ENCODE measurements around the gene FAM20C.
"Not testable (repeated sequence)": the region's sequence is repeated elsewhere in the genome, so short reads cannot be mapped to it uniquely, and the experiment has no call there.

Gene FAM20C

GRCh38 chr7:289209-289755 lies 96.9 kb downstream of the FAM20C start:
- no peak for DNase-seq (ENCODE audit: low read depth in 2 of 2, low spot score in 1 of 2)

- no peak for DNase-seq (ENCODE audit: low read depth in 2 of 2, low spot score in 1 of 2)
These were observed 97.6 kb downstream of the FAM20C start, which contains the start of gene FOXL3 for GRCh38 chr7:289756-290553. FOXL3 (plus strand) TSS chr7:290170; CDS start chr7:290170, 0 bp downstream.

GRCh38 chr7:290554-291372 lies 98.4 kb downstream of the FAM20C start:
- DNase-seq (ENCODE audit: low read depth in 2 of 2, low spot score in 1 of 2): no peak

DNA sequence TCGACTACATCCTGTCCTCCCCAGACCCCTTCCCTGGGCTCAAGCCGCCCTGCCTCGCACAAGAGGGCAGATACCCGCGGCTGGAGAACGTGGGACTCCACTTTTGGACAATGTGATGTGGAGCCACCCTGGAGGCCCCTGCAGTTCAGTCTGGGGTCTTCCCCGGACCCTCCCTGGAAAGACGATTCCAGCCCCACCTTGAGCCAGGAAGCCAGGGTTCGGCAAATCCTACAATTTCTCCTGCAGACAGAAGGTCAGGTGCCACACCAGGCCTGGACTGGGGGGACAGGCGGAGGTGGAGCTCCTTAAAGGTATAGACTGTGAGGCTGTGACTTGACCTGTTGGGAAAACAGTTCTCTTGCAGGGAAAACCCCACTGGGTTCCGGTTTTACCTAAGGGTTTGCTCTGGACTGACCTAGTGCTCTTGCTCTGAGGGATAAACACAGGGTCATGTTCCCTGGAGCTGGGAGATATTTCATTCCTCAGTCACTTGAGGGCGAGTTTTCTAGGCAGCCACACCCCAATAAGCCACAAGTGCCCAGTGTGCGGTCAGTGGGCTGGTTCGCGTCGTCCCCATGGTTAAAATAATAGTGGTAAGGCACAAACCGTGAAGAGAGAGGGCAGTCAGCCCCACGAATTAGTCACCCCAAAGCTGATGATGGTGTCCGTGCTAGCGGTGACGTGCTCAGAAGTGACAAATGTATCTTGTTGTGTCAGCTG lies 99.2 kb downstream of the FAM20C start:
- DNase-seq (ENCODE audit: low read depth in 2 of 2, low spot score in 1 of 2): no peak

DNA sequence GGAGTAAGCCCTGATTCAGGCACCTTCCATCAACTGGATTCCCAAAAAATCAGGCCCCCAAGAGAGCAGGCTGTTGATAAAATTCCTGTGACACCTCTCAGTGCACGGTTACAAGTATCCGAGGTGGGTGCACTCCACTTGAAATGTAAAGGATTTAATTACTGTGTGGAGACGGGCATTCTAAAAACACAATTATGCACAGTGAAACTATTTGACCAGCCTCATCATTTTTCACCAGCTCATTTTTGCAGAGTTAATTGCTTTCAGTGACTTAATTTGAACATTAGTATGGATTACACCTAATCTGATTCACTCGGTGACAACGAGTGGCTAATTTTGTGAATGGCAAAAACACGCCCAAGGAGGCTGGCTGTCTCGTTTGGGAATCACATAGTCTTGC lies 99.9 kb downstream of the FAM20C start:
- no peak for DNase-seq (ENCODE audit: low read depth in 2 of 2, low spot score in 1 of 2)

GRCh38 chr7:292826-293225 lies 100.5 kb downstream of the FAM20C start:
- DNase-seq (ENCODE audit: low read depth in 2 of 2, low spot score in 1 of 2): no peak

DNA sequence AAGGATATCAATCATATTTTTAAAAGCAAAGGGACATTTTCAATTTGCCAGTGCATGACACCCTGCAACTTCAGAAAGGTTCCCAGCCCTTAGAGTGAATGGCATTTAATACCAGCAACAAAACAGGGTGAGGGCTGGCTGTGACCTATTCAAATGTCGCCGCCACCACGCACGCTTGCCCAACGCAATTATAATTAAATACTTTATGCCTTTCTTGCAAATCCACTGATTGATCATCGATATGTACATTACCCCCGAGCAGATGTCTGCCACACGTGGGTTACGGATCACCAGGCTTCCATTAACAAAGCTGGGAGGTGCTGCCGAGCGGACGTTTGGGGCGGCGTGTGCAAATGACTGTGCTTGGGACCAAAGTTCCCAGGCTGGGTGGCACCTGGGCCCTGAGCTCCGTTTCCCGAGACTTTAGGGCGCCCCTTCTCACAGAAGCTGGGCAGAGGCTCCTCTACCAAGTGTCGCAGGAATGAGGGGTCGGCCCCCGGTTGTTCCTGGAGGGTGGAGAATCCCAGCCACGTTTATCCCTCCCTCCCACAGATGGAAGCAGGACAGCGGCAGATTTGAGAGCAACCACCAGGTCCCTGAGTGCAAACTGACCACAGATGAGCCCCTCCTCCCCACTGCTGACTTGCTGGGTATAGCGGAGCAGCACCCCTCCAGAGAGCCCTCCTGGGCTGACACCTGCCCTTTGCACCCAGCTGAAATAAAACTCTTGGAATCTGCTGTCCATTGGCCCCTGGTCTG lies 101.5 kb downstream of the FAM20C start:
- no peak for DNase-seq (ENCODE audit: low read depth in 2 of 2, low spot score in 1 of 2)

- no peak for DNase-seq (ENCODE audit: low read depth in 2 of 2, low spot score in 1 of 2)
These were observed 102.2 kb downstream of the FAM20C start for GRCh38 chr7:294440-295154.

DNA sequence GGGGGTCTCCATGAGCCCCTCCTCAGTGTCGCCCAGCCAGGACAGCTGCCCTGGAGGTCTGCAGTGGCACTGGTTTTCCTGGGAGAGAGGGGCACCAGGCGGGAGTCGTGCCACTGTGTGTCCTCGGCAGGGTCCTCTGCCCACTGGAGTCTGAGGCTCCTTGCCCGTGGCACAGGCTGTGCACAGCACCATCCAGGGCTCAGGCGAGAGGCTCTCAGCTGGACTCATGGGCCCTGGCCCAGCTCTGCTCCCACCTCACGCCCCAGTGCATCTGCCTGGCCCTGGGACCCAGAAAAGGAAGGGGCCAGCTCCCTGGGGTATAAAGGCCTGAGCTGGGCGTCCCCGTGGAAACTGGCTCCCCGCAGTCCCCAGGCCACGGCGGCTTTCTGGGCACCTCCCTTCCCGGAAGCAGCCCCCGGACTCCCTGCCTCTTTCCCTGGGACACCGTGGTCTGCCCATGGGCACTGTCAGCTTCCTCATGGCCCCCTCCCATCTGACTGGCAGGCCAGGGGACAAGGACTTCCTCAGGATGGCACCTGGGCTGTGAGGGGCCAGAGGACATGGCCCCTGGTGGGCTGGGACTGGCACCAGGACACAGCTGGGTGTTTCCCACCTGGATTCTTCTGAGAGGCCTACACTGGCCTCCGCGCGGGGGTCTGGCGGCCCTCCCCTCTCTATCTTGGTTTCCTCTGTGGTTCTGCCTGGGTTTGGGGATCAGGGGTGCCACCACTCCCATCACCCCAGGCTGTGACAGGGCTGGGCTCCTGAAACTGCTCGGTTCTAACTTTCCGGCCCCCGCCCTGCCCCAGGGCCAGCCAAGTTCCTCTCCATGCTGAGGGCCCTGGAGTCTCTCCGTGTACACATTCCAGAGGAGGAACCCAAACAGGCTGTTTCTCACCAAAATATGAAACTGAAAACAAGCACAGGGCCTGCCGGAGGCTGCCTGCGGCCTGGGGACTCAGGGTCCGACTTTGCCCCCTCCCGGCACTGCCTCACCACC lies 103.1 kb downstream of the FAM20C start:
- no peak for DNase-seq (ENCODE audit: low read depth in 2 of 2, low spot score in 1 of 2)

- DNase-seq (ENCODE audit: low read depth in 2 of 2, low spot score in 1 of 2): no peak
These were observed 104.1 kb downstream of the FAM20C start for GRCh38 chr7:296373-296945.

GRCh38 chr7:297141-297540 lies 104.8 kb downstream of the FAM20C start:
- DNase-seq (ENCODE audit: low read depth in 2 of 2, low spot score in 1 of 2): not testable (repeated sequence)

DNA sequence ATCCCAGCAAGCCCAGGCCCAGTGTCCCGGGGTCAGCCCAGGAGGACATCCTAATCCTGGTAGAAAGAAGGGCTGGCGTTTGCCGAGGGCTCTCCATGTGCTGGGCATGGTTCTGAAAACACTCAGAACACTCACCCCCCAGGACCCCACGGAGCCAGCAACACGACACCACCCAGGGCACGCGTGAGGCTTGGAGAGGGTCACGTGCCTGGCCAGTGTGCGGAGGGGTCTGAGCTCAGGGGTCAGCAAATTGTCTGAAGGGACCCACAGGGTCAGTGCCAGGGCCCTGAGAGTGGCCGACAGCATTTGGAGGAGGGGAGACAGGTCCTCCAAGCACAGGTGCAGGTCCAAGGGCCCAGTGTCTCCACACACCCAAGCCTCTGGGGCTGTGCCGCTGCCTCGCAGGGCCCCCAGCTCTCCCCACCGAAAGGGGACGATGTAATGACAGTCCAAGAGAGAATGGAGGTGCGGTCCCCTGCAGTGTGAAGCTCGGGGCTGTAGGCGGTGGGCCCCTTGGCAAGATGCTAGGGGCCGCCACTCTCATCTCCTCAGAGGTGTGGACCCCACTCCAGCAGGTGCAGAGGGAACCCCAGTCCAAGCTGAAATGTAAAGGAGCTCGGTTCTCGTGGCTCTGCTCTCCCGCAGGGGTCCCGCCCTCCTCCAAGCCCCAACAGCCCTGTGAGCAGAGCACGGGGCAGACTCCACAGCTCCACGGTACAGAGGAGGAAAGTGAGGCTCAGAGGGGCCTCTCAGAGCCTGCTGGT lies 105.4 kb downstream of the FAM20C start:
- no peak for DNase-seq (ENCODE audit: low read depth in 2 of 2, low spot score in 1 of 2)

DNA sequence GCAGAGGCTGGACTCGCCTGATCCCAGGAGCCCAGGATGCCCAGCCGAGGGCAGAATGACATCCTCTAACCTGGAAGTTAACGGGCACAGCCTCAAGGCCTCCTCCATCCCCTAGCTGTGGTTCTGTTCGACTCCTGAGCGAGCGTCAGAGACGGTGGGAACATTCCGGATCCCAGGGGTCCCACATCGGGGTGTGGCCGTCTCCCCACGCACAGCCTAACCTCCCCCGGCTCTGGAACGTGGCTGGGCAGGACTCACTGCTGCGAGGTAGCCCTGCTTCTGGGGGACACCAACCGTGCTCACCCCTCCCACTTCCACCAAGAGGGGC lies 106.0 kb downstream of the FAM20C start:
- no peak for DNase-seq (ENCODE audit: low read depth in 2 of 2, low spot score in 1 of 2)

- DNase-seq (ENCODE audit: low read depth in 2 of 2, low spot score in 1 of 2): no peak
These were observed 106.4 kb downstream of the FAM20C start for GRCh38 chr7:298743-299142.

- no peak for DNase-seq (ENCODE audit: low read depth in 2 of 2, low spot score in 1 of 2)
These were observed 106.8 kb downstream of the FAM20C start for GRCh38 chr7:299169-299568.

GRCh38 chr7:299628-300027 lies 107.3 kb downstream of the FAM20C start:
- DNase-seq (ENCODE audit: low read depth in 2 of 2, low spot score in 1 of 2): no peak

GRCh38 chr7:300048-300447 lies 107.7 kb downstream of the FAM20C start:
- DNase-seq (ENCODE audit: low read depth in 2 of 2, low spot score in 1 of 2): no peak
